HG03066 (cell line): ENCODE data around the gene PRAMEF33.
"Not testable (repeated sequence)": the region's sequence is repeated elsewhere in the genome, so short reads cannot be mapped to it uniquely, and the experiment has no call there.

ENCODE experiments used
- ATAC-seq: cut with Tn5 transposase; IDR thresholded peaks from one replicate; pipeline ENCODE4 v1.9.1; 2021; ENCODE audit warnings: low read depth; ENCODE audit not compliant: unreplicated experiment

The PRAMEF33 gene

GRCh38 chr1:13303239-13303638, at the start of gene PRAMEF33:
TSS of gene PRAMEF33 (plus strand) at chr1:13303539. CDS start at chr1:13305955, 2,416 bp downstream.
- not testable (repeated sequence) for ATAC-seq

- not testable (repeated sequence) for ATAC-seq
These were observed 49.4 kb upstream of the PRAMEF33 start, which contains the start of gene PRAMEF5 for GRCh38 chr1:13253898-13254297. TSS of gene PRAMEF5 (plus strand) at chr1:13254198. CDS start at chr1:13259269, 5,071 bp downstream.

- ATAC-seq: not testable (repeated sequence)
These were observed 38.2 kb upstream of the PRAMEF33 start for GRCh38 chr1:13265124-13265523.

- ATAC-seq: not testable (repeated sequence)
These were observed 26.3 kb upstream of the PRAMEF33 start for GRCh38 chr1:13277016-13277415.

GRCh38 chr1:13279617-13280016, 23.7 kb upstream of the PRAMEF33 start:
- ATAC-seq: not testable (repeated sequence)

- not testable (repeated sequence) for ATAC-seq
These were observed 18.3 kb upstream of the PRAMEF33 start, which contains the start of gene PRAMEF8 for GRCh38 chr1:13285037-13285436. TSS of gene PRAMEF8 (minus strand) at chr1:13285137. CDS start at chr1:13284091, 1,046 bp downstream.

GRCh38 chr1:13289030-13289429, 14.3 kb upstream of the PRAMEF33 start:
- ATAC-seq: not testable (repeated sequence)

- ATAC-seq: not testable (repeated sequence)
These were observed 6.0 kb upstream of the PRAMEF33 start for GRCh38 chr1:13297216-13297931.

- not testable (repeated sequence) for ATAC-seq
These were observed 4.6 kb upstream of the PRAMEF33 start for GRCh38 chr1:13298699-13299098.

GRCh38 chr1:13302197-13302596, 1.1 kb upstream of the PRAMEF33 start:
- ATAC-seq: not testable (repeated sequence)

- not testable (repeated sequence) for ATAC-seq
These were observed 11.9 kb downstream of the PRAMEF33 start, which contains the start of gene PRAMEF15 for GRCh38 chr1:13315281-13315680. TSS of gene PRAMEF15 (plus strand) at chr1:13315581. CDS start at chr1:13318408, 2,827 bp downstream.

GRCh38 chr1:13342496-13342895, 39.2 kb downstream of the PRAMEF33 start:
- not testable (repeated sequence) for ATAC-seq

GRCh38 chr1:13347034-13347433, 43.7 kb downstream of the PRAMEF33 start, which contains the start of gene PRAMEF14:
TSS of gene PRAMEF14 (minus strand) at chr1:13347134. CDS start at chr1:13345314, 1,820 bp downstream.
- not testable (repeated sequence) for ATAC-seq

- ATAC-seq: not testable (repeated sequence)
These were observed 50.1 kb downstream of the PRAMEF33 start for GRCh38 chr1:13353476-13353875.

GRCh38 chr1:13354475-13354874, 51.1 kb downstream of the PRAMEF33 start:
- not testable (repeated sequence) for ATAC-seq

GRCh38 chr1:13356774-13357173, 53.4 kb downstream of the PRAMEF33 start:
- ATAC-seq: not testable (repeated sequence)
